Hematopoietic multipotent progenitor cell (in vitro differentiated cells): ENCODE measurements around the gene CEP85L. TPM values are rescaled to one million over a fixed set of nuclear protein-coding genes. Genes with fewer than 3 reads are reported as not detected.

Experiments used
- DNase-seq, 3 donors: peaks; one replicate each; pipeline ENCODE4 v3.0.0-alpha.2; 2011 to 2015; ENCODE audit warnings: low read depth in 2 of 3, low spot score in 2 of 3
- total RNA-seq: library from RNA; depleted of rRNA; stranded (reverse); fragments of >200 nt; gene quantifications from one replicate; pipeline ENCODE4 v1.2.3, GENCODE V29; 2012

The CEP85L gene
- total RNA-seq, 1 donor = 15.3 TPM

- no peak for DNase-seq
Observed at GRCh38 chr6:118661831-118662230, 10.4 kb upstream of the CEP85L start.

- peak; percentile 14 to 44 (median 37) for DNase-seq
Observed at GRCh38 chr6:118660218-118660569, 8.8 kb upstream of the CEP85L start.

- DNase-seq = no peak
Observed at GRCh38 chr6:118659513-118660217, 8.3 kb upstream of the CEP85L start.

- DNase-seq = no peak
Observed at GRCh38 chr6:118656847-118657451, 5.6 kb upstream of the CEP85L start.

- DNase-seq = no peak
Observed at GRCh38 chr6:118652051-118652615, 742 bp upstream of the CEP85L start.

GRCh38 chr6:118650582-118651281 is 659 bp downstream of the CEP85L start:
- DNase-seq = peak in 1 of 3 donors; percentile 56

- peak in 1 of 3 donors; percentile 44 for DNase-seq
Observed at GRCh38 chr6:118649918-118650581, 1.3 kb downstream of the CEP85L start.

GRCh38 chr6:118648866-118649554 is 2.4 kb downstream of the CEP85L start:
- no peak for DNase-seq

GRCh38 chr6:118646977-118647376 is 4.4 kb downstream of the CEP85L start:
- no peak for DNase-seq

- DNase-seq = no peak
Observed at GRCh38 chr6:118645395-118645794, 6.0 kb downstream of the CEP85L start.

- no peak for DNase-seq
Observed at GRCh38 chr6:118644007-118644406, 7.4 kb downstream of the CEP85L start.

GRCh38 chr6:118641042-118641441 is 10.3 kb downstream of the CEP85L start:
- no peak for DNase-seq

GRCh38 chr6:118639054-118639964 is 12.1 kb downstream of the CEP85L start:
- DNase-seq = no peak

GRCh38 chr6:118638288-118638687 is 13.1 kb downstream of the CEP85L start:
- no peak for DNase-seq

- DNase-seq = no peak
Observed at GRCh38 chr6:118635909-118636735, 15.3 kb downstream of the CEP85L start.

- DNase-seq = peak in 1 of 3 donors; percentile 16
Observed at GRCh38 chr6:118632359-118632758, 19.0 kb downstream of the CEP85L start.

GRCh38 chr6:118630923-118631322 is 20.5 kb downstream of the CEP85L start:
- no peak for DNase-seq

- DNase-seq = no peak
Observed at GRCh38 chr6:118630067-118630466, 21.3 kb downstream of the CEP85L start.

- DNase-seq = no peak
Observed at GRCh38 chr6:118627724-118628123, 23.7 kb downstream of the CEP85L start.
